Choroid plexus epithelial cell (primary cell): ENCODE data around the gene TMC7.

Experiments used
- DNase-seq: peaks from one replicate; pipeline ENCODE4 v3.0.0-alpha.2; 2010; ENCODE audit warnings: low read depth
- H3K4me3 ChIP-seq: 2 replicates; pipeline ENCODE4 v1.5.1; 2011; ENCODE audit warnings: low read depth, mild to moderate bottlenecking, control low read depth, low read length, moderate library complexity
- CTCF ChIP-seq: conservative IDR thresholded peaks from 2 replicates; pipeline ENCODE4 v1.5.1; 2011; ENCODE audit warnings: low read depth, mild to moderate bottlenecking, control low read depth, inconsistent platforms, low read length, moderate library complexity

Gene TMC7

GRCh38 chr16:18958621-18959029, 25.1 kb upstream of the TMC7 start:
- no peak overlapping the region for H3K4me3 ChIP-seq
- no peak for TF ChIP-seq CTCF
- no peak for DNase-seq

- no peak for DNase-seq
- no peak overlapping the region for H3K4me3 ChIP-seq
- no peak for TF ChIP-seq CTCF
Measured at GRCh38 chr16:18959031-18959505, 24.7 kb upstream of the TMC7 start.

- DNase-seq: no peak
- TF ChIP-seq CTCF: no peak
- H3K4me3 ChIP-seq: no peak overlapping the region
Measured at GRCh38 chr16:18965555-18965954, 18.2 kb upstream of the TMC7 start.

GRCh38 chr16:18966791-18967190, 16.9 kb upstream of the TMC7 start:
- no peak for DNase-seq
- H3K4me3 ChIP-seq: no peak overlapping the region
- no peak for TF ChIP-seq CTCF

GRCh38 chr16:18969050-18969854, 14.5 kb upstream of the TMC7 start:
- peak overlapping the region; percentile 44 for H3K4me3 ChIP-seq
- DNase-seq: peak; percentile 78
- peak; percentile 92 for TF ChIP-seq CTCF

- no peak overlapping the region for H3K4me3 ChIP-seq
- no peak for DNase-seq
- no peak for TF ChIP-seq CTCF
Measured at GRCh38 chr16:18969855-18970240, 13.9 kb upstream of the TMC7 start.

- DNase-seq: no peak
- no peak for TF ChIP-seq CTCF
Measured at GRCh38 chr16:18975109-18975508, 8.6 kb upstream of the TMC7 start.

More at GRCh38 chr16:18975109-18975508, 8.6 kb upstream of the TMC7 start:
- H3K4me3 ChIP-seq: no peak overlapping the region
